DND-41 (cell line): ENCODE data around the gene KIF25.

Experiments used
- EZH2 ChIP-seq: IDR thresholded peaks from 3 replicates; pipeline ENCODE4 v1.6.1; 2012; ENCODE audit warnings: borderline replicate concordance, low read depth, mild to moderate bottlenecking, moderate library complexity, low read length, inconsistent platforms; ENCODE audit not compliant: severe bottlenecking
- TF ChIP-seq, protein P1 (sequence below): IDR thresholded peaks from 2 replicates; pipeline ENCODE4 v1.5.1; 2012; ENCODE audit warnings: borderline replicate concordance, low read length, moderate library complexity, mild to moderate bottlenecking; ENCODE audit not compliant: poor library complexity, severe bottlenecking; ENCODE audit errors: extremely low read depth

DNA sequence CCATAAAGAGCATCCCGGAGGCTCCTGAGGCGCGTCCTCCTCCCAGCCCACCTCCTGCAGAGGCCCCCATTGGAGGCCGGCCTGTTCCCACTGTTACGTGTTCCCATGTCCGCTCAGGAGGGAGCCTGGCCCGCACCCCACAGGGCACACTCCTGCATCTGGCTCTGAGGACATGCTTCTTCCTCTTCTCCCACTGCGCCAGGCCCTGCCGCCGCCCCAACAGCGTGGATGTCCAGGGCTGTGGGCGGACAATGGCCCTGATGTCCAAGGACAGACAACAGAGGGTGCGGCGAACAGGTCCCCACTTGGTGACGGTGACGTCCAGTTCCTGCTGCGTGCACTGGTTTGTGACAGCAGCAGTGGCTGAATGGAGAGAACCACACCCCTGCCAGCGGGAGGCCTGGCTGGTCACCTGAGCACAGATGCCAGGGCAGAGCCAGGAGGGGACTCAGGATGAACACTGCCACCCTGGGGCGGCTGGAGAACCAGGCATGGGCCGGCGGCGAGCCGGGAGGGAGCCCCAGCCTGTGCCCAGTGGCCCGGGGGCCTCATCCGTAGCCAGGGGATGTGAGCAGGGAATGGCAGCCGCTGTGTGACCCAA, 54.9 kb downstream of the KIF25 start:
- TF ChIP-seq, protein P1, sequence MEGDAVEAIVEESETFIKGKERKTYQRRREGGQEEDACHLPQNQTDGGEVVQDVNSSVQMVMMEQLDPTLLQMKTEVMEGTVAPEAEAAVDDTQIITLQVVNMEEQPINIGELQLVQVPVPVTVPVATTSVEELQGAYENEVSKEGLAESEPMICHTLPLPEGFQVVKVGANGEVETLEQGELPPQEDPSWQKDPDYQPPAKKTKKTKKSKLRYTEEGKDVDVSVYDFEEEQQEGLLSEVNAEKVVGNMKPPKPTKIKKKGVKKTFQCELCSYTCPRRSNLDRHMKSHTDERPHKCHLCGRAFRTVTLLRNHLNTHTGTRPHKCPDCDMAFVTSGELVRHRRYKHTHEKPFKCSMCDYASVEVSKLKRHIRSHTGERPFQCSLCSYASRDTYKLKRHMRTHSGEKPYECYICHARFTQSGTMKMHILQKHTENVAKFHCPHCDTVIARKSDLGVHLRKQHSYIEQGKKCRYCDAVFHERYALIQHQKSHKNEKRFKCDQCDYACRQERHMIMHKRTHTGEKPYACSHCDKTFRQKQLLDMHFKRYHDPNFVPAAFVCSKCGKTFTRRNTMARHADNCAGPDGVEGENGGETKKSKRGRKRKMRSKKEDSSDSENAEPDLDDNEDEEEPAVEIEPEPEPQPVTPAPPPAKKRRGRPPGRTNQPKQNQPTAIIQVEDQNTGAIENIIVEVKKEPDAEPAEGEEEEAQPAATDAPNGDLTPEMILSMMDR: no peak
- no peak for TF ChIP-seq EZH2
